IMR-90 (cell line): Measurements from ENCODE around the gene SFT2D2. TPM values are rescaled to one million over a fixed set of nuclear protein-coding genes. Genes with fewer than 3 reads are reported as not detected.

Experiments used
- ATAC-seq: fragments of 200-7000 bp; cut with Tn5 transposase; 2 replicates; pipeline ENCODE4 v1.9.1; 2020; ENCODE audit warnings: low read depth, mild to moderate bottlenecking, moderate library complexity
- BruUV-seq: library from RNA; stranded (reverse); fragments of 400-500 nt; replicated peaks from 2 replicates; lab custom pipeline; 2021; lab: Mats Ljungman, UMichigan
- CTCF ChIA-PET: fragments of 300-600 bp; formaldehyde crosslinking; extraction: SDS; loops from one replicate; lab custom pipeline; 2021; ENCODE audit warnings: antibody characterized with exemption; lab: Yijun Ruan, JAX
- POLR2A ChIA-PET: fragments of 300-600 bp; sonication (Branson Sonifier 250); formaldehyde crosslinking; loops from one replicate; lab custom pipeline; 2022; ENCODE audit warnings: antibody characterized with exemption; ENCODE audit not compliant: unreplicated experiment; lab: Charles Lee
- DNase-seq: peaks from one replicate; pipeline ENCODE4 v3.0.0; 2013
- H2AFZ ChIP-seq: replicated peaks from 2 replicates; pipeline ENCODE3; 2013; ENCODE audit warnings: low read length, mild to moderate bottlenecking; ENCODE audit not compliant: poor library complexity
- H2AK5ac ChIP-seq: 2 replicates; pipeline ENCODE4 v1.6.1; 2013; ENCODE audit warnings: low read depth, low read length, inconsistent platforms
- H2AK9ac ChIP-seq: replicated peaks from 2 replicates; pipeline ENCODE3; 2013; ENCODE audit warnings: mild to moderate bottlenecking, low read depth, low read length, moderate library complexity; ENCODE audit not compliant: poor library complexity
- H2BK120ac ChIP-seq: 2 replicates; pipeline ENCODE4 v1.6.1; 2013; ENCODE audit warnings: low read depth, low read length, inconsistent platforms
- H2BK15ac ChIP-seq: 3 replicates; pipeline ENCODE4 v1.6.1; 2013; ENCODE audit warnings: low read depth, low read length, inconsistent platforms
- H2BK20ac ChIP-seq: 2 replicates; pipeline ENCODE4 v1.6.1; 2013; ENCODE audit warnings: low read depth, mild to moderate bottlenecking, inconsistent platforms, low read length, moderate library complexity
- H2BK5ac ChIP-seq: 2 replicates; pipeline ENCODE4 v1.6.1; 2013; ENCODE audit warnings: mild to moderate bottlenecking, low read depth, low read length, inconsistent platforms; ENCODE audit not compliant: poor library complexity, severe bottlenecking
- H3K14ac ChIP-seq: replicated peaks from 2 replicates; pipeline ENCODE4 v1.6.1; 2013; ENCODE audit warnings: low read depth, low read length, inconsistent platforms
- H3K18ac ChIP-seq: 2 replicates; pipeline ENCODE4 v1.6.1; 2013; ENCODE audit warnings: low read depth, low read length, control low read depth
- H3K23ac ChIP-seq: 2 replicates; pipeline ENCODE4 v1.6.1; 2013; ENCODE audit warnings: low read depth, low read length, inconsistent platforms
- H3K27ac ChIP-seq: 2 replicates; pipeline ENCODE4 v1.5.1; 2013; ENCODE audit warnings: mild to moderate bottlenecking, control low read depth, low read length; ENCODE audit not compliant: insufficient read depth
- H3K27me3 ChIP-seq: 2 replicates; pipeline ENCODE4 v1.6.1; 2013; ENCODE audit warnings: low read length; ENCODE audit not compliant: control insufficient read depth, insufficient read depth
- H3K36me3 ChIP-seq: 2 replicates; pipeline ENCODE4 v1.6.1; 2013; ENCODE audit warnings: low read length, mixed read lengths; ENCODE audit not compliant: control insufficient read depth, insufficient read depth
- H3K4ac ChIP-seq: 2 replicates; pipeline ENCODE4 v1.6.1; 2013; ENCODE audit warnings: low read depth, low read length, inconsistent platforms
- H3K4me1 ChIP-seq: 2 replicates; pipeline ENCODE4 v1.6.1; 2013; ENCODE audit warnings: low read length, mixed read lengths; ENCODE audit not compliant: control insufficient read depth, insufficient read depth
- H3K4me2 ChIP-seq: 2 replicates; pipeline ENCODE4 v1.6.1; 2013; ENCODE audit warnings: low read depth, mild to moderate bottlenecking, control low read depth, low read length, moderate library complexity
- H3K4me3 ChIP-seq: 2 replicates; pipeline ENCODE4 v1.5.1; 2013; ENCODE audit warnings: low read depth, mild to moderate bottlenecking, control low read depth, low read length, moderate library complexity; ENCODE audit not compliant: insufficient read depth
- H3K56ac ChIP-seq: 2 replicates; pipeline ENCODE4 v1.6.1; 2013; ENCODE audit warnings: low read length, inconsistent platforms; ENCODE audit not compliant: insufficient read depth; ENCODE audit errors: extremely low read depth
- H3K79me1 ChIP-seq, 2 experiments: 2 replicates each; pipeline ENCODE4 v1.6.1; 2013; ENCODE audit warnings: low read length in 2 of 2, inconsistent platforms in 1 of 2, low read depth in 1 of 2
- H3K9ac ChIP-seq: 2 replicates; pipeline ENCODE4 v1.6.1; 2013; ENCODE audit warnings: low read depth, low read length, control low read depth
- H3K9me1 ChIP-seq: 2 replicates; pipeline ENCODE4 v1.6.1; 2013; ENCODE audit warnings: low read length, inconsistent platforms; ENCODE audit not compliant: insufficient read depth
- H3K9me3 ChIP-seq: 2 replicates; pipeline ENCODE4 v1.6.1; 2013; ENCODE audit warnings: low read length; ENCODE audit not compliant: control insufficient read depth, insufficient read depth
- H4K20me1 ChIP-seq: 2 replicates; pipeline ENCODE4 v1.6.1; 2013; ENCODE audit warnings: low read length, inconsistent platforms; ENCODE audit not compliant: insufficient read depth
- H4K5ac ChIP-seq: 2 replicates; pipeline ENCODE4 v1.6.1; 2013; ENCODE audit warnings: mild to moderate bottlenecking, low read depth, low read length, control low read depth
- H4K8ac ChIP-seq, 2 experiments: 2 replicates each; pipeline ENCODE4 v1.6.1; 2013; ENCODE audit warnings: low read depth in 2 of 2, low read length in 2 of 2, control low read depth in 1 of 2, inconsistent platforms in 1 of 2
- H4K91ac ChIP-seq: 2 replicates; pipeline ENCODE4 v1.6.1; 2013; ENCODE audit warnings: low read depth, low read length, inconsistent platforms; ENCODE audit not compliant: insufficient read depth
- BHLHE40 ChIP-seq: fragments of 150-350 bp; IDR thresholded peaks from 2 replicates; pipeline ENCODE4 v1.6.1; 2016; ENCODE audit warnings: mild to moderate bottlenecking, low read depth, low read length
- FOS ChIP-seq: fragments of 150-350 bp; IDR thresholded peaks from 2 replicates; pipeline ENCODE4 v1.6.1; 2016; ENCODE audit warnings: low read depth, low read length
- SMC3 ChIP-seq: fragments of 150-350 bp; IDR thresholded peaks from 2 replicates; pipeline ENCODE4 v1.6.1; 2016; ENCODE audit warnings: low read depth, mild to moderate bottlenecking, antibody characterized with exemption, low read length, moderate library complexity
- WGBS, 2 experiments: methylation state at CpG; one replicate each; pipeline versions ENCODE4 v1.1.5 to v1.1.7; 2013; ENCODE audit warnings: missing lambda C conversion rate in 2 of 2; ENCODE audit not compliant: insufficient read length in 1 of 2; ENCODE audit errors: extremely low coverage in 2 of 2; 5-methylcytosine and 5-hydroxymethylcytosine counted together
- dilution Hi-C: fragments of 300-500 bp; cut with HindIII; formaldehyde crosslinking; loops from one replicate; pipeline ENCODE4 v1.14.3; 2018; ENCODE audit warnings: low sequenced_read_pairs; ENCODE audit not compliant: unreplicated experiment
- in situ Hi-C: fragments of 300-500 bp; cut with MboI; formaldehyde crosslinking; loops from 3 replicates; pipeline ENCODE4 v1.14.3; 2019; ENCODE audit warnings: low sequenced_read_pairs, inconsistent platforms, mixed read lengths
- intact Hi-C: fragments of 100-400 bp; cut with micrococcal nuclease; formaldehyde crosslinking; loops from 2 replicates; pipeline ENCODE4 v1.10.0; 2022
- polyA plus RNA-seq, 3 experiments: library from polyadenylated mRNA; depleted of rRNA; stranded (reverse); fragments of >200 nt; gene quantifications; 2 replicates each; pipeline ENCODE4 v1.2.3, GENCODE V29; 2012; ENCODE audit warnings: low replicate concordance in 1 of 3
- total RNA-seq: library from RNA; depleted of rRNA; stranded (reverse); fragments of >200 nt; gene quantifications from 2 replicates; pipeline ENCODE4 v1.2.3, GENCODE V29; 2012

SFT2D2 gene
- total and polyA plus RNA-seq, 2 of the 4 experiments (the other 2 are of a cell fraction), result 11.1 to 37.6 TPM

DNA sequence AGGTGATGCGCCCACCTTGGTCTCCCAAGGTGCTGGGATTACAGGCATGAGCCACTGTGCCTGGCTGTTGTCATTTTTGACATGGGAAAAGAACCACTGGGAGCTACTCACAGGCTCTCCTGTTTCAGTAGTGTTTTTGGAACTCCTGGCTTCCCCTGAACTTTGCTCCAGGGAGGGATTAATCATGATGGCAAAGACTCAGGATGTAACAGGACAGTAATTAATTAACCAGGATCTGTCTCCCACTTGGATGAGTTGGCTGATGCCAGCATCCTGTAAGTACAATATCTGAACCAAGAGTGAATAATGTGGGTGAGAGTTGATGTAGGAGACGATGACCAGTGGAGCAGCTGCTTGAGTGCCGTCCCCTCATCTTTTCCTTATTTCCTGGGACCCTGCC, 4.9 kb downstream of the SFT2D2 start:
- POLR2A ChIA-PET, result no interaction called here

More for the DNA sequence above, 4.9 kb downstream of the SFT2D2 start:
- peaks cover 3% of the 10 kb centered on the region for H3K4me1 ChIP-seq
- 100% methylated on average over 1 of the region's 3 CpGs; no CpG with 5 or more reads in 1 of the 2 experiments for WGBS, 2 experiments
- H3K27me3 ChIP-seq, result no peaks in the 10 kb centered on the region
- H4K5ac ChIP-seq, result no peak overlapping the region
- no peak overlapping the region for H3K4ac ChIP-seq
- TF ChIP-seq SMC3 (no peak), FOS (no peak), BHLHE40 (no peak)
- CTCF ChIA-PET, result no interaction called here
- H3K4me2 ChIP-seq, result no peak overlapping the region
- H2AK5ac ChIP-seq, result no peak overlapping the region
- H3K79me1 ChIP-seq, result peaks cover 41 to 77% of the 10 kb centered on the region in 2 experiments
- dilution Hi-C loops, result no loop called here
- DNase-seq (no peak), ATAC-seq (no peak)
- BruUV-seq, result no TSS peak
- no peak overlapping the region for H3K27ac ChIP-seq
- no peak overlapping the region for H3K23ac ChIP-seq
- H3K36me3 ChIP-seq, result peaks cover 22% of the 10 kb centered on the region
- no peak overlapping the region for H2AFZ ChIP-seq
- no peak overlapping the region for H4K8ac ChIP-seq
- no peak overlapping the region for H3K14ac ChIP-seq
- H2BK120ac ChIP-seq, result no peak overlapping the region
- in situ Hi-C loops, result no loop called here
- no peak overlapping the region for H3K18ac ChIP-seq
- no peak overlapping the region for H3K9ac ChIP-seq
- H4K91ac ChIP-seq, result no peak overlapping the region
- peaks cover 16% of the 10 kb centered on the region; the same call in 1 of the 2 replicates for H4K20me1 ChIP-seq
- H3K9me1 ChIP-seq, result peaks cover 25% of the 10 kb centered on the region
- no peak overlapping the region for H2BK5ac ChIP-seq
- intact Hi-C loops, result no loop called here
- no peak overlapping the region for H3K56ac ChIP-seq
- H2BK20ac ChIP-seq, result no peak overlapping the region
- no peak overlapping the region for H2AK9ac ChIP-seq
- H2BK15ac ChIP-seq, result no peak overlapping the region
- H3K9me3 ChIP-seq, result no peaks in the 10 kb centered on the region
- no peak overlapping the region for H3K4me3 ChIP-seq
